Fibroblast of villous mesenchyme (primary cell): Measurements from ENCODE around the gene GULP1. TPM values are rescaled to one million over a fixed set of nuclear protein-coding genes. Genes with fewer than 3 reads are reported as not detected.

Source experiments
- DNase-seq: peaks from one replicate; pipeline ENCODE4 v3.0.0-alpha.2; 2010; ENCODE audit warnings: low read depth
- H3K4me3 ChIP-seq: 2 replicates; pipeline ENCODE4 v1.5.1; 2011; ENCODE audit warnings: low read depth, mild to moderate bottlenecking, low read length
- CTCF ChIP-seq: IDR thresholded peaks from 2 replicates; pipeline ENCODE4 v1.5.1; 2012; ENCODE audit warnings: low read depth, mild to moderate bottlenecking, low read length; ENCODE audit not compliant: insufficient read depth
- total RNA-seq: library from RNA; depleted of rRNA; stranded (reverse); fragments of >200 nt; gene quantifications from 2 replicates; pipeline ENCODE4 v1.2.3, GENCODE V29; 2012

The GULP1 gene
- total RNA-seq, 1 donor: 53.1 TPM

- no peak for DNase-seq
- TF ChIP-seq CTCF: no peak
- no peak overlapping the region for H3K4me3 ChIP-seq
These were observed 145.9 kb downstream of the GULP1 start for GRCh38 chr2:188437537-188437936.

- DNase-seq: no peak
- H3K4me3 ChIP-seq: no peak overlapping the region
- TF ChIP-seq CTCF: no peak
These were observed 148.3 kb downstream of the GULP1 start for GRCh38 chr2:188439986-188440385.

- no peak for DNase-seq
- TF ChIP-seq CTCF: no peak
- H3K4me3 ChIP-seq: no peak overlapping the region
These were observed 149.2 kb downstream of the GULP1 start for GRCh38 chr2:188440849-188441248.

- no peak for TF ChIP-seq CTCF
- no peak overlapping the region for H3K4me3 ChIP-seq
- no peak for DNase-seq
These were observed 149.7 kb downstream of the GULP1 start for GRCh38 chr2:188441288-188441947.

GRCh38 chr2:188443207-188443606 is 151.5 kb downstream of the GULP1 start:
- H3K4me3 ChIP-seq: no peak overlapping the region
- DNase-seq: no peak
- TF ChIP-seq CTCF: no peak

- DNase-seq: peak; percentile 12
- no peak overlapping the region for H3K4me3 ChIP-seq
- no peak for TF ChIP-seq CTCF
These were observed 152.6 kb downstream of the GULP1 start for GRCh38 chr2:188444106-188444835.
